ENCODE results near the gene VPS13A. TPM values are rescaled to one million over a fixed set of nuclear protein-coding genes. Genes with fewer than 3 reads are reported as not detected.
"Not testable (repeated sequence)": the region's sequence is repeated elsewhere in the genome, so short reads cannot be mapped to it uniquely, and the experiment has no call there.

Gene VPS13A
- total RNA-seq, 1 donor from 2014 or later, result 18.8 TPM

DNA sequence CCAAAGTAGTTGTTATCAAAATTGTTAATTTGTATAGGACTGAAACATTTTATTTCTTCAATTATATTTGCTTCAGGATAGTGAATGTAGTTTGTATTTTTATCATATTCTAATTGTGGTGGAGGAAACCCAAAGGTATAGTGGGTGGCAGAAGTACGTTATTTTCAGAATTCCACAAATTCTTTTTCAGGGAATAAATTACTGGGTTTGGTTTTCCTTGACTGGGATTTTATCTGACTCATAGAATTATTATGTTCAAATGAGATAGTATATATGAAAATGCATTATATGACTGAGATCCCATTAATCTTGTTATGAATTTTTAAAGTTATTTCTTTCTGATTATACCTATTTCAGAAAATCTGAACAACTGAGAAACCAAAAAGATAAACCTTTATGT lies 73.7 kb downstream of the VPS13A start:
- Histone ChIP-seq H3K36me3 (peaks cover 4 to 11% of the 10 kb centered on the region in 2 donors), H3K4me3 (no peak overlapping the region), H3K27ac (no peak overlapping the region), H3K9me3 (no peaks in the 10 kb centered on the region), H3K27me3 (no peaks in the 10 kb centered on the region), H3K4me1 (no peaks in the 10 kb centered on the region)
- TF ChIP-seq, protein P1, sequence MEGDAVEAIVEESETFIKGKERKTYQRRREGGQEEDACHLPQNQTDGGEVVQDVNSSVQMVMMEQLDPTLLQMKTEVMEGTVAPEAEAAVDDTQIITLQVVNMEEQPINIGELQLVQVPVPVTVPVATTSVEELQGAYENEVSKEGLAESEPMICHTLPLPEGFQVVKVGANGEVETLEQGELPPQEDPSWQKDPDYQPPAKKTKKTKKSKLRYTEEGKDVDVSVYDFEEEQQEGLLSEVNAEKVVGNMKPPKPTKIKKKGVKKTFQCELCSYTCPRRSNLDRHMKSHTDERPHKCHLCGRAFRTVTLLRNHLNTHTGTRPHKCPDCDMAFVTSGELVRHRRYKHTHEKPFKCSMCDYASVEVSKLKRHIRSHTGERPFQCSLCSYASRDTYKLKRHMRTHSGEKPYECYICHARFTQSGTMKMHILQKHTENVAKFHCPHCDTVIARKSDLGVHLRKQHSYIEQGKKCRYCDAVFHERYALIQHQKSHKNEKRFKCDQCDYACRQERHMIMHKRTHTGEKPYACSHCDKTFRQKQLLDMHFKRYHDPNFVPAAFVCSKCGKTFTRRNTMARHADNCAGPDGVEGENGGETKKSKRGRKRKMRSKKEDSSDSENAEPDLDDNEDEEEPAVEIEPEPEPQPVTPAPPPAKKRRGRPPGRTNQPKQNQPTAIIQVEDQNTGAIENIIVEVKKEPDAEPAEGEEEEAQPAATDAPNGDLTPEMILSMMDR (IDR thresholded peaks at IDR 0.05), result no peak
- intact Hi-C loops (cut with DNase I), result no loop called here
- DNase-seq (ENCODE audit: low spot score in 2 of 2), result no peak

DNA sequence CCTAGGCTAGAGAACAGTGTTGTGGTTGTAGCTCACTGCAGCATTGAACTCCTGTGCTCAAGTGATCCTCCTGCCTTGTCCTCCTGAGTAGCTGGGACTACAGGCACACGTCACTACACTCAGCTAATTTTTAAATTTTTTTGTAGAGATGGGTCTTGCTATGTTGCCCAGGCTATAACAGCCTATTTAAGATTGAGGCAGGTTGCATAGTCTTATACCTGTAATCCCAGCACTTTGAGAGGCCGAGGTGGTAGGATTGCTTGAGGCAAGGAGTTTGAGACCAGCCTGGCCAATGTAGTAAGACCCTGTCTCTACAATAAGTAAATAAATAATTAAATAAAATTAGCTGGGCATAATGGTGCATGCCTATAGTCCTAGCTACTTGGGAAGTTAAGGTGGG lies 79.9 kb downstream of the VPS13A start:
- Histone ChIP-seq H3K4me1 (no peaks in the 10 kb centered on the region), H3K36me3 (peaks cover 0 to 8% of the 10 kb centered on the region in 2 donors)
- intact Hi-C loops (cut with DNase I), result no loop called here

DNA sequence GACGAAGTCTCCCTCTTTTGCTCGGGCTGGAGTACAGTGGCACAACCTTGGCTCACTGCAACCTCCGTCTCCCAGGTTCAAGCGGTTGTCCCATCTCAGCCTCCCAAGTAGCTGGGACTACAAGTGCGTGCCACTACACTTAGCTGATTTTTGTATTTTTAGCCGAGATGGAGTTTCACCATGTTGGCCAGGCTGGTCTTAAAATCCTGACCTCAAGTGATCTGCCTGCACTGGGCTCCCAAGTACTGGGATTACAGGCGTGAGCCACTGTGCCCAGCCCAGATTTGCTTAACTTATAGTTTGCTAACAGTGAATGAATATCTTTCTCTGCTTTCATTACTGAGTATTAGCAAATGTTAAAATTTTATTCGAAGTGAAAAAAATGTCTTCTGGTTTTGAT lies 84.3 kb downstream of the VPS13A start:
- Histone ChIP-seq H3K27ac (no peak overlapping the region), H3K4me1 (no peaks in the 10 kb centered on the region), H3K36me3 (peaks cover 0 to 8% of the 10 kb centered on the region in 2 donors), H3K9me3 (peaks cover 0 to 6% of the 10 kb centered on the region in 2 donors), H3K27me3 (no peaks in the 10 kb centered on the region), H3K4me3 (no peak overlapping the region)
- DNase-seq (ENCODE audit: low spot score in 2 of 2), result no peak
- TF ChIP-seq, protein P1 (IDR thresholded peaks at IDR 0.05), result no peak
- intact Hi-C loops (cut with DNase I), result no loop called here

More for the DNA sequence above, 79.9 kb downstream of the VPS13A start:
- no peak overlapping the region for H3K4me3 ChIP-seq
- DNase-seq (ENCODE audit: low spot score in 2 of 2), result no peak
- H3K9me3 ChIP-seq, result peaks cover 0 to 4% of the 10 kb centered on the region in 2 donors
- H3K27ac ChIP-seq, result no peak overlapping the region
- no peaks in the 10 kb centered on the region for H3K27me3 ChIP-seq
- TF ChIP-seq, protein P1 (IDR thresholded peaks at IDR 0.05), result no peak

DNA sequence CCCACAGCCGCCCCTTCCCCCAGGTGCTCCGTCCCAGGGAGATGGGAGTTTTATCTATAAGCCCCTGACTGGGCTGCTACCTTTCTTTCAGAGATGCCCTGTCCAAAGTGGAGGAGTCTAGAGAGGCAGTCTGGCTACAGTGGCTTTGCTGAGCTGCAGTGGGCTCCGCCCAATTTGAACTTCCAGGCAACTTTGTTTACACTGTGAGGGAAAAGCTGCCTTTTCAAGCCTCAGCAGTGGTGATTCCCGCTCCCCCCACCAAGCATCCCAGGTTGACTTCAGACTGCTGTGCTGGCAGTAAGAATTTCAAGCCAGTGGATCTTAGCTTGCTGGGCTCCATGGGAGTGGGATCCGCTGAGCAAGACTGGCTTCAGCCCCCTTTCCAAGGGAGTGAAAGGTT lies 90.4 kb downstream of the VPS13A start:
- H3K27me3 ChIP-seq; H3K27ac ChIP-seq; intact Hi-C loops (cut with DNase I); DNase-seq (ENCODE audit: low spot score in 2 of 2); H3K9me3 ChIP-seq; H3K36me3 ChIP-seq; H3K4me1 ChIP-seq; H3K4me3 ChIP-seq: not testable (repeated sequence)

DNA sequence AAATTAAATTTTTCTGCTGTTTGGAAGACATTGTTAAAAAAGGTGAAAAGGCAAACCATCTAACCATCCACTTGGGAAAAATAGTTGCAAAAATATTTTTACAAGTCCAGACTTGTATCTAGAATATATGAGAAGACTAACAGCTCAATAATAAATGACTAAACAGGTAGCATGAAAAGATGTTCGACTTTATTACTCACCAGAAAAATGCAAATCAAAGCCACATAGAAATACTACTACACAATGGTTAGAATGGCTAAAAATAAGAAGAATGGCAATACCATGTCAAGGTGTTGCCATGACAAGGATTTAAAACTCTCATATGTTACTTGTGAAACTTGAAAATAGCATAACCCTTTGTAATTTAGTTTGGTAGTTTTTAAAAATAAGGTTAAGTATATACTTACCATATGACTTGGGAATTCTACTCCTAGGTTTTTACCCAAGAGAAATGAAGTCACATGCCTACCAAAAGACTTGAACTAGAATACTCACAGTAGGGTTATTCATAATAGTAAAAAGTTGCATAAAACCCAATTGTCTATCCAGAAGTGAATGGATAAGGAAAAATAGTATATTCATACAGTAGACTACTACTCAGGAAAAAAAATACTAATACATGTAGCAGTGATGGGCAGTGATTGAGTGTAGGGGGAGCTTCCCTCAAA lies 93.8 kb downstream of the VPS13A start:
- Histone ChIP-seq H3K4me3 (no peak overlapping the region), H3K36me3 (peaks cover 3 to 12% of the 10 kb centered on the region in 2 donors), H3K4me1 (no peaks in the 10 kb centered on the region), H3K27ac (no peak overlapping the region), H3K27me3 (no peaks in the 10 kb centered on the region), H3K9me3 (no peaks in the 10 kb centered on the region)
- TF ChIP-seq, protein P1 (IDR thresholded peaks at IDR 0.05), result no peak
- DNase-seq (ENCODE audit: low spot score in 2 of 2), result no peak
- intact Hi-C loops (cut with DNase I), result no loop called here

DNA sequence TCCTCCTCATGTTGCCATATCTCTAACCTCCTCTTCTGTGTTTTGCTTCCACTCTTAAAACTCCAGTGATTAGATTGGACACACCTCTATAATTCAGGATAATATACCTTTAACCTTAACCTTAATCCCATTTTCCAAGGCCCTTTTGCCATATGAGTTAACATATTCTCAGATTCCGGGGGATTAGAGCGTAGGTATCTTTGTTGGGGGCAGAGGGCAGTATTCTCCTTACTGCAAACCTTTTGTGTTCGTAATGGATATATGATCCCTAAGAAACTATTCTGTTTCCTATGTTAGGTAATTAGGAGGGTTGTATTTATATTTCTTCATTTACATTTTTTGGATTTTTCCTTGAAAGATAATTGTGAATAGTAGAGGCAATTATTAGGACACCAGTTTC lies 99.5 kb downstream of the VPS13A start:
- Histone ChIP-seq H3K9me3 (no peaks in the 10 kb centered on the region), H3K4me1 (no peaks in the 10 kb centered on the region), H3K27me3 (no peaks in the 10 kb centered on the region), H3K4me3 (no peak overlapping the region), H3K27ac (no peak overlapping the region), H3K36me3 (peaks cover 6 to 11% of the 10 kb centered on the region in 2 donors)
- TF ChIP-seq, protein P1 (IDR thresholded peaks at IDR 0.05), result no peak
- no peak for DNase-seq (ENCODE audit: low spot score in 2 of 2)
- intact Hi-C loops (cut with DNase I), result no loop called here

Measured in ascending aorta (tissue), 2 donors.